Sigmoid colon (tissue), 7 donors: ENCODE measurements around the gene LRRC74B. TPM values are rescaled to one million over a fixed set of nuclear protein-coding genes. Genes with fewer than 3 reads are reported as not detected.
A peak's percentile ranks its signal among the peaks of the same experiment; 100 is the strongest.
"Not testable (repeated sequence)": the region's sequence is repeated elsewhere in the genome, so short reads cannot be mapped to it uniquely, and the experiment has no call there.

Source experiments
- DNase-seq: peaks from one replicate; pipeline ENCODE4 v3.0.0-alpha.2; 2019
- H3K27ac ChIP-seq, 4 donors: fragments of 200-600 bp; sonication (generic); one replicate each; pipeline ENCODE4 v1.5.1; 2016 to 2019; ENCODE audit warnings: mild to moderate bottlenecking in 1 of 4
- H3K27me3 ChIP-seq, 3 donors: fragments of 200-600 bp; sonication (generic); one replicate each; pipeline ENCODE4 v1.5.1; 2019; ENCODE audit warnings: mild to moderate bottlenecking in 1 of 3
- H3K36me3 ChIP-seq, 4 donors: fragments of 200-600 bp; sonication (generic); one replicate each; pipeline ENCODE4 v1.5.1; 2016 to 2019
- H3K4me1 ChIP-seq, 4 donors: fragments of 200-600 bp; sonication (generic); one replicate each; pipeline ENCODE4 v1.5.1; 2017 to 2019
- H3K4me3 ChIP-seq, 4 donors: fragments of 200-600 bp; sonication (generic); one replicate each; pipeline ENCODE4 v1.5.1; 2017 to 2019; ENCODE audit warnings: mild to moderate bottlenecking in 2 of 4, moderate library complexity in 1 of 4
- H3K9me3 ChIP-seq, 4 donors: fragments of 200-600 bp in 3 of 4; sonication (generic) in 3 of 4; one replicate each; pipeline versions ENCODE4 v1.5.1 to v1.6.1; 2013 to 2019
- CTCF ChIP-seq, 4 experiments: fragments of 450-650 bp in 3 of 4; fragments of 200-600 bp in 1 of 4; IDR thresholded peaks; one replicate each; pipeline ENCODE4 v1.5.1; 2016 to 2019; ENCODE audit warnings: antibody characterized with exemption in 4 of 4, mild to moderate bottlenecking in 3 of 4, moderate library complexity in 2 of 4
- EP300 ChIP-seq, 4 donors: sonication (generic); formaldehyde crosslinking; IDR thresholded peaks; one replicate each; pipeline ENCODE4 v1.6.1; 2017; ENCODE audit warnings: antibody characterized with exemption in 4 of 4
- POLR2A ChIP-seq, 2 donors: fragments of 450-650 bp; IDR thresholded peaks; one replicate each; pipeline ENCODE4 v1.6.1; 2016; ENCODE audit warnings: antibody characterized with exemption in 2 of 2, mild to moderate bottlenecking in 2 of 2, moderate library complexity in 2 of 2
- POLR2AphosphoS5 ChIP-seq, 4 donors: sonication (generic); formaldehyde crosslinking; IDR thresholded peaks; one replicate each; pipeline ENCODE4 v1.6.1; 2017; ENCODE audit warnings: antibody characterized with exemption in 4 of 4
- WGBS, 2 donors: extraction: QIAGEN DNeasy Blood & Tissue Kit; methylation state at CpG; one replicate each; pipeline ENCODE4 v1.1.7; 2013; 5-methylcytosine and 5-hydroxymethylcytosine counted together
- intact Hi-C: fragments of 100-400 bp; cut with DNase I; formaldehyde crosslinking; loops from one replicate; pipeline ENCODE4 v1.15.1; 2023
- polyA plus RNA-seq, 3 donors: library from polyadenylated mRNA; stranded (reverse); fragments of 200-250 nt; gene quantifications; one replicate each; pipeline ENCODE4 v1.2.3, GENCODE V29; 2013
- total RNA-seq, 4 donors: library from RNA; depleted of rRNA; stranded (reverse); fragments of >200 nt; gene quantifications; one replicate each; pipeline ENCODE4 v1.1.0, GENCODE V29; 2016
- donor health status: healthy with polysubstance abuse.
- donor health status: Bipolar disorder and iron deficiency.
- donor health status: healthy.

Gene LRRC74B
- total and polyA plus RNA-seq, 7 donors = under 0.01 to 0.06 TPM; not detected in 5

- H3K4me3 ChIP-seq = peak within 1 kb of the TSS; percentile 52 to 92 (median 76)
- TF ChIP-seq POLR2AphosphoS5 (IDR thresholded peaks at IDR 0.05) (peak; percentile 92 to 95 (median 94)), EP300 (IDR thresholded peaks at IDR 0.05) (peak in 1 of 4 donors; percentile 64), POLR2A (IDR thresholded peaks at IDR 0.05) (peak; percentile 86 to 88), CTCF (IDR thresholded peaks at IDR 0.05) (no peak)
- no peaks in the 10 kb centered on the region for H3K9me3 ChIP-seq
- peaks cover 0 to 39% (median 34%) of the 10 kb centered on the region in 4 donors for H3K4me1 ChIP-seq
- intact Hi-C loops = loop anchor here (1.0 to 10.0 kb wide), 6 partner anchors 19 to 143 kb away; partner anchors contain the start of genes CRKL, LRRC74B, LZTR1 and PI4KA
- peaks cover 10 to 37% (median 15%) of the 10 kb centered on the region in 4 donors for H3K36me3 ChIP-seq
- peak; percentile 98 for DNase-seq
- peak within 1 kb of the TSS; percentile 96 to 99 (median 98) for H3K27ac ChIP-seq
- 0% methylated on average over 83 of the region's 83 CpGs for WGBS, 2 donors
- H3K27me3 ChIP-seq = no peaks in the 10 kb centered on the region
These were observed 44.0 kb upstream of the LRRC74B start, which contains the start of gene THAP7 for GRCh38 chr22:21001601-21002325. THAP7 (minus strand) TSS chr22:21002118; CDS start chr22:21001911, 207 bp downstream.

- WGBS, 2 donors = 34 to 75% methylated on average over 4 of the region's 4 CpGs
- Histone ChIP-seq H3K27me3 (no peaks in the 10 kb centered on the region), H3K36me3 (peaks cover 8 to 16% (median 11%) of the 10 kb centered on the region in 4 donors), H3K4me3 (no peak overlapping the region), H3K9me3 (no peaks in the 10 kb centered on the region), H3K4me1 (peaks cover 0 to 39% (median 34%) of the 10 kb centered on the region in 4 donors), H3K27ac (peak overlapping the region in 3 of 4 donors; percentile 96 to 99 (median 99))
- intact Hi-C loops = loop anchor here (5.0 to 10.0 kb wide), 4 partner anchors 41 to 119 kb away; partner anchors contain the start of genes CRKL and LRRC74B
- no peak for DNase-seq
- TF ChIP-seq CTCF (IDR thresholded peaks at IDR 0.05) (no peak), POLR2AphosphoS5 (IDR thresholded peaks at IDR 0.05) (no peak), POLR2A (IDR thresholded peaks at IDR 0.05) (no peak), EP300 (IDR thresholded peaks at IDR 0.05) (no peak)
These were observed 42.0 kb upstream of the LRRC74B start for GRCh38 chr22:21003782-21004181.

- not testable (repeated sequence) for H3K27me3 ChIP-seq, DNase-seq, H3K9me3 ChIP-seq, H3K4me1 ChIP-seq, H3K4me3 ChIP-seq, H3K27ac ChIP-seq, H3K36me3 ChIP-seq
- WGBS, 2 donors = 81 to 91% methylated on average over 13 of the region's 13 CpGs
- intact Hi-C loops = loop anchor here (10.0 kb wide), 2 partner anchors 94 to 124 kb away; partner anchors contain the start of gene CRKL
These were observed 36.5 kb upstream of the LRRC74B start for GRCh38 chr22:21009208-21009607.

- TF ChIP-seq EP300 (IDR thresholded peaks at IDR 0.05) (no peak), CTCF (IDR thresholded peaks at IDR 0.05) (no peak), POLR2A (IDR thresholded peaks at IDR 0.05) (no peak), POLR2AphosphoS5 (IDR thresholded peaks at IDR 0.05) (no peak)
- no peak for DNase-seq
- no peak overlapping the region for H3K4me3 ChIP-seq
- H3K36me3 ChIP-seq = no peaks in the 10 kb centered on the region
- H3K27ac ChIP-seq = no peak overlapping the region
- H3K4me1 ChIP-seq = peaks cover 0 to 15% (median 13%) of the 10 kb centered on the region in 4 donors
- 47 to 60% methylated on average over 10 of the region's 10 CpGs for WGBS, 2 donors
- intact Hi-C loops = loop anchor here (10.0 kb wide), 2 partner anchors 95 to 125 kb away; partner anchors contain the start of gene CRKL
- no peaks in the 10 kb centered on the region for H3K27me3 ChIP-seq
- no peaks in the 10 kb centered on the region for H3K9me3 ChIP-seq
These were observed 35.9 kb upstream of the LRRC74B start for GRCh38 chr22:21009638-21010425.
